Activated CD8-positive, alpha-beta memory T cell treated with anti-CD3 and anti-CD28 coated beads for 36 hours (primary cell): ENCODE data around the gene FAF1. TPM values are rescaled to one million over a fixed set of nuclear protein-coding genes. Genes with fewer than 3 reads are reported as not detected.

Experiments used
- CTCF ChIA-PET: fragments of 350-600 bp; sonication (Branson Sonifier 250); formaldehyde crosslinking; loops from one replicate; lab custom pipeline; 2021; ENCODE audit warnings: antibody characterized with exemption; lab: Charles Lee
- POLR2A ChIA-PET: fragments of 350-600 bp; sonication (Branson Sonifier 250); formaldehyde crosslinking; loops from one replicate; lab custom pipeline; 2021; ENCODE audit warnings: antibody characterized with exemption; lab: Charles Lee
- total RNA-seq, 2 experiments: library from RNA; stranded (reverse); gene quantifications; one replicate each; pipeline ENCODE4 v1.2.3, GENCODE V29; 2021

FAF1 gene
- total RNA-seq, 2 experiments from 2014 or later, result 79.7 to 86.4 TPM

DNA sequence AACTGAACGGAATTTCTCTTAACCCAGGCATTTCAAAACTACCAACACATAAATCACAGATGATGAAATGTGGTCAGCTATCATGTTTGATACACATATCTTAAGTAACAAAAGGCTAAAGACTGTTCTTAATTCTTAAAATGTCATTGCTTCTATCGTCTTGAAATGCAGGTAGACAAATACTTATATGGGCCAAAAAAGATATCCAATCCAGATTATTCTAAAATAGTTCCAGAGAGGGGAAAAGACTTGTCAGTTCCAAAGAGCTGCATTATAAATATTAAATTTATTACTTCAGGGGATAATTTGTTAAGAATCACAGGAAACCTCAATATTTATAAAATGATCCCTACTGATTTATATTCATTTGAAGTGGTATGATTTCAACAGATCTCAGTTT is 259.4 kb downstream of the FAF1 start:
- ChIA-PET POLR2A (no interaction called here), CTCF (interaction anchor here (0.6 kb wide), 1 partner anchor 63 kb away, joined by 4 read pairs; no protein-coding TSS in a partner anchor)

DNA sequence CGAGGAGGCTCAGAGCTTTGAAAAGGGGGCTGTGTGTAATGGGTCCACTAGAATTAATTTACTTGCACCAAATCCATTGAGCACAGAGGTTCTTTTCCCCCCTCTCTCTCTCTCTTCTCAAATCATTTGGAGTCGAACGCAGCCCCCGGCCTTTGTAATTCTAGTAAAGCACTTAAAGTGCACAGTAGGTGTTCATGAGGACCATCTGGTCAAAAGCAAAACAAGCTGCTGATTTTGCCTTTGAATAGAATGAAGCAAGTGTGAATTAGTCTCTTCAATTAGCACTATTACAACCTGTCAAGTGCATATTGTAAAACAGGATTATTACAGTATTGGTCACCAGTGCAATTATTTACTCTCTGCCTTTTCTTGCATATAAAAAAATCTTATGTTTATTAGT is 259.9 kb downstream of the FAF1 start:
- ChIA-PET CTCF (no interaction called here), POLR2A (no interaction called here)

DNA sequence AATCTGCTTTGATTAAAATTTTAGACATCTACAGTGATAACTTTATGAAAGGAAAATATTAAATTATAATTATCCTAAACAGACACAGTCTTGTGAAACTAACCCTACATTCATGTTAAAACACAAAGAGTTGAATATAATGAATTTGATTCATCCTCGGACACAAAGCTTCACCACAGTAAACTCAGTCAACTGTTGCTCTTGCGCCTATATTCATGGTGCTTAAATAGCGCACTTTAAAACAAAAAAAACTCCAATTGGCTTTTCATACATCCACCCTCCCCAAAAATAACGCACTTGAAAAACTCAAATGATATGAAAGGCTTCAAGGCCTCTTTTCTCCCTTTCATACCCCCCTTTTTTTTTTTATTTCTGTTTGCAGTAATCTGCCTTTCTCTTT is 260.3 kb downstream of the FAF1 start:
- POLR2A ChIA-PET, result no interaction called here
- CTCF ChIA-PET, result no interaction called here

DNA sequence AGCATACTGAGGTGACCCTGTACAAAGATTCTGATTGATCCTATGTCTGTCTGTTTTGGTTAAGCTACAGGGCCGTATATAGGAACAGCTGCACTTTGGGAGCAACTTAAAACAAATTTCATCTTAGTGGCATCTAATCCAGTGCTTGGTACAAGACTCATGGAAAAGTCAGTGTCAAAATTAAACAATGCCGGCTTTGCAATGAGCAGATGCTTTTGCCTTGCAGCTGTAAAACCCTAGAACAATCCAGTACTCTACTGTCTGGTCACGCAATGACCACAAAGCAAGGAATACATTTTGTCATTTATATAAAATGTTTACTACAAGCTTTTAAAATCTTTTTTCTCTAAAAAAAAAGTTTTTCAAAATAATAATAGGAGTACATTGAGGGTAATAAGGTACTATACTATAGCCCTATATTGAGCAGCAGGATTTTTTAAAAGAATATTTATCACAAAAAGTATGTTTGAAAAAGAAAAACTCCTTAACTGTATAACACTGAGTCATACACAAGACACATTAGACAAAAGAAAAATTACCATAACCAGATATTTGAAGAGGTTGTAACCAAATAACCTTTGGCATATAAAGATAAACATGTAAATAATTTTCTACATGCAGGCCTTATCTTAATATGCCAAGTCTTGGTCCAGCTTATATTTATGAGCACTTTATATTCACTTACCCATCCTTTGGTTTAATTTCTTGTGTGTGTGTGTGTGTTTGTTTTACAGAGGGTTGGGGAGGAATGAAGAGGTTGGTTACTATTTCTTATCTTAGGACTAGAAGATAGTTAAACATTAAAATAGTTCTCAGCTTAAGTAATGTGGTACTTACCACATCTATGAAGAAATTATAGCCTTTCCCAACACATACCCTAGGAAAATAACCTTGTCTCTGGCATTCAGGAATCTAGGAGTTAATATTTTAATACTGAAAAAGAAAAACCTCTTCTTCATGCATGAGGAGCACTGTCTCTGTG is 262.3 kb downstream of the FAF1 start:
- ChIA-PET CTCF (no interaction called here), POLR2A (no interaction called here)

DNA sequence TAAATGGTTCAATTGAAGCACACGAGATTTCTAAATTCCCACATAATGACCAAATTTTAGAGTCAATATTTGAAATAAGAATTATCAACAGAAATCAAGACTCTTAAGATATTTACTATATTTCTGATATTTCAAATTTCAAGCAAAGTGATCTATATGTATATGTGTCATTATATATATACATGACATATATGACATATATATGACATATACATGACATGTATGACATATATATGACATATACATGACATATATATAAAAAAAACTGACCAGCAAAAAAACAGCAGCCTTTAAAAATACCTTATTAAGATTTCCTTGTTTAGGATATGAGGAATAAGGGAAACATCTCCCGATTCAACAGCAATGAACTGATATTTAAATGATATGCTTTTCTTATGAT is 266.2 kb downstream of the FAF1 start:
- CTCF ChIA-PET, result no interaction called here
- POLR2A ChIA-PET, result no interaction called here

DNA sequence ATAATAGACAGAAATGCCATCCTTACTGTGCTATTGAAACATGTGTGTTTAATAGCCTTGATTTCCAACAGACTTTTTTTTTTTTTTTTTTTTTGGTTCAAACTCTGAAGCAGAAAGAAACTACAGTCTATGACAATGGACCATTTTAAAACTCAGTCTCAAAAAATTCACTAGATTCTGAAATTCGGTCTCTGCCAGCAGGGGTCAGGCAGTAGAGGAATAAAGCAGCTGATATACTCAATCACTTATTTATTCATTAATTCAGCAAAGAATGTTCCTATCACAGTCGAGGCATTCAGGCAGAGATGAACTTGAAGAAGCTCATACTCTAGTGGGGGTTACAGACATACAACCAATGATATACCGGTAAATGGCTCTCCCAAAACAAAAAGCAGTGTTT is 275.9 kb downstream of the FAF1 start:
- CTCF ChIA-PET, result interaction anchor here (0.8 kb wide), 1 partner anchor 20 kb away, joined by 3 read pairs; no protein-coding TSS in a partner anchor
- POLR2A ChIA-PET, result no interaction called here

DNA sequence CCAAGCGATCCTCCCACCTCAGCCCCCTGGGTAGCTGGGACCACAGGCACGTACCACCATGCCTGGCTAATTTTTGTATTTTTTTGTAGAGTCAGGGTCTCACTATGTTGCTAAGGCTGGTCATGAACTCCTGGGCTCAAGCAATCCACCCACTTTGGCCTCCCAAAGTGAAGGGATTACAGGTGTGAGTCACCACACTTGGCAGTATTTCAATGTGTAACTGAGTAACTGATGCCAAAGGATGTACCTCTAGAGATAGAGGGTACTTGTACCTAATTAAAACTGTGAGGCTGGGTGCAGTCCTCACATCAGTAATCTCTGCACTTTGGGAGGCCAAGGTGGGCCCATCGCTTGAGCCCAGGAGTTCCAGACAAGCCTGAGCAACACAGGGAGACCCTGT is 278.1 kb downstream of the FAF1 start:
- ChIA-PET POLR2A (no interaction called here), CTCF (no interaction called here)

DNA sequence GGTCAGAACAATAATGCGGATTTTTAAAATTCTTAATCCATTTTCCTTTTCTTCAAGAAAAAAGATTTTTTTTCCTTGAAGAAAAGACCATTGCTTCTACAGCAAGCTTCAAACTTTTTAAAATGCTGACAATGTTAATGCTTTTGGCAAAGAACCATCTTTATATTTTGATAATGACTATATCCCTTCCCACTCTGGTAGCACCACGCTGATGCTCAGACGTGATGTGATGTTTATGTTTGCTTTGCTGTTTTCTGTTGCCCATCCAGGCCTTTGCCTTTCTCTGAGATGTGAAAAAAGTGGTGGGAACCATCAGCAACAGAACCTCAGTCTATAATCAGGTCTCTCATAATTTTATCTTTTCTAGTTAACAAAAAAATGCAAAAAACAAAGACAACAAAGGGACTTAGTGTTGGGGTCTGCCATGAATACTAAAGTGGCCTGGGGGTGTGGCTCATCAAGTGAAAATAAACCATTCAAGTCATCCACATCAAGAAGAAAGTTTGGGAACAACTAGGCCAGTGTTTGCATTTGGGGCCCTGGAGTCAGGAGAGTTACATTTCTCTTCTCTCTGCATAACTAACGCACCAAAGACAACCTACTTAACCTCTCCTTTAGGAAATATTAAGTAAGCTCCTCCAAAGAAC is 292.2 kb downstream of the FAF1 start:
- ChIA-PET CTCF (no interaction called here), POLR2A (no interaction called here)

DNA sequence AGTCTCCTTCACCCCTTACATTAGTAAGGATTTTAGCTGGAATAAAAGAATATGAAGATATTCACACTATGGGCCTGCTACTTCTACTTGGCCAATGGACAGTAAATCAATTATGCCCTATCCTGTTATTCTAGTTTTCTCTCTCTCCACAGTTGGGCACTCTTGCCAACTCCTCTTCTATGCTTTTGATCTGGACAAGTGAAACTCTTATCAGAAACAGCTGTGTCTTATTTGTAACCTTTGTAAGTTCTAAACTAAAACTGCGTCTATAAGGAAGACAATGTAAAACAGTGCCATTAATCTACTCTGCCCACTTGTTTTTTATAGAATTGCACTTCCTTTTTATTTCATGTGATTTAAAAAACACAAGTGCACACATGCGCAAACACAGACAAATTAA is 292.8 kb downstream of the FAF1 start:
- ChIA-PET CTCF (no interaction called here), POLR2A (no interaction called here)

DNA sequence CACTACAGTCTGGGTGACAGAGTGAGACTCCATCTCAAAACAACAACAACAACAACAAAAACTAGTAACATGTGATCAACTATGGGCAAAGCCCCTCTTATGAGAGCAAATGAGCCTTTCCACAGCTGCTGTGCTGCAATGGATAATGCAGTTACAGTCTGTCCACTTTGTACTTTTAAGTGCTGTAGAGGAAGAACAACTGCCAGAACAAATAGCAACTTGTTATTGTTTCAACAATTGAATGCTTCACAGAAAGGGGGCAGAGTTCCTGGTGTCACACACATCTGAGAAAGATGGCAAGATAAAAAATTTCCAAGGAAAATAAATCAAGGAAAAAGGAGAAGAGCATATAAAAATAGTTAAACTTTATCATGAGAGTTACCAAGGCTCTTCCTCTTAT is 293.2 kb downstream of the FAF1 start:
- CTCF ChIA-PET, result no interaction called here
- POLR2A ChIA-PET, result no interaction called here

DNA sequence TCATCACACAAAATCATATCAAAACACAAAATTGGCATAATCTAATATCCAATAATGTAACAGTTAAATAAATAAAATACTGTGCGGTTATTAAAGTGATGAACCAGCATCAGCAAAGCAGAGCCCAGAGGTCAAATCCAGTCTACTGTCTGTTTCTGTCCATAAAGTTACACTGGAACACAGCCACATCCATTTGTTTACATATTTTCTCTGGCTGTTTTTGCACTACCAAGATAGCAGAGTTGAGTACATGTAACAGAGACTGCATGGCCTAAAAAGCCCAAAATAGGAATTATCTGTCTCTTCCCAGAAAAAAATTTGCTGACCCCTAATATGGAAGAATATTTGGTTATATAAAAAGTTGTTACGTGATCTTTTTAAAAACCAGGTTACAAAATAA is 294.7 kb downstream of the FAF1 start:
- ChIA-PET POLR2A (no interaction called here), CTCF (interaction anchor here (0.7 kb wide), 1 partner anchor 1846 kb away, joined by 3 read pairs; no protein-coding TSS in a partner anchor)

DNA sequence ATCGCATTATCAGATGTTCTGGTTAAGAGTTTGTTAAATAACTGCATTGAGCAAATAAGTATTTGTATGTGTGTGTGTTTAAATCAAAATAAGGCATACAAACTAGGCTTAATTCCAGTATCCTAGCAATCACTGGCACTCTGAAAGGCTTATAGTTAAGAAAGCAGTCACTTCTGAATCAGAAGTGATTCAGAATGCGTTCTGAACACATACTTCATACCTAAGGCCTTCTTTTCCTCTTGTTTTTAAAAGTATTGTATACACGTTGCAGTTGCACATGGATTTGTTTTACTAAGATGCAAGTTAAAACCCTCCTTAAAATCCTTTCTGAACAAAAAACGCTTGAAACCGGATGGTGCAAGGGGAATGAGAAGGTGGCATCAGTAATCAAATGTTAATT is 298.4 kb downstream of the FAF1 start:
- ChIA-PET POLR2A (no interaction called here), CTCF (no interaction called here)

DNA sequence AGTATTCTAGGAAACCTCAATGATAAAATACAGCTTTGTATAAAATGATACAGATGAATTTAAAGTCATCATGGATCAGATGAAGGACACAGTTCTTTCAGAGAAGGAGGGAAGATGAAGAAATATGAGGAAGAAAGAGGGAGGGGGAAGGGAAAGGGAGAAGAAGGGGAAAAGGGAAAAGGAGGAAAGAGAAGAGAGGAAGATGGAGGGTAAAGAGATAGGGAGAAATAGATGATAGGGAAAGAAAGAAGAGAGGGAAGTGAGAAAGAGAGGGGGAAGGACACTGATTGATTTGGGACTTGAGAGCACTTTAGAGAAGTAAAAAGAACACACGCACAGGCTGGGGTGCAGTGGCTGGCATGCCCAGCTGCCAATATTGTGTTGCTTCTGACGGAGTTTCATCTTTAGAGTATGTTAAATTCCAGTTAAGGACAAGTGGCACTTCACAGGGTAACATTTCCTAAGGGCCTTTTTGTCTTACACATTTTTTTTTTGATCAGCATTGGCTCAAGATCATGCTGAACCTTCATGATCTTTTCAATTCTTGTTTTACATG is 300.9 kb downstream of the FAF1 start:
- POLR2A ChIA-PET, result no interaction called here
- CTCF ChIA-PET, result interaction anchor here (0.6 kb wide), 1 partner anchor 33 kb away, joined by 3 read pairs; no protein-coding TSS in a partner anchor

DNA sequence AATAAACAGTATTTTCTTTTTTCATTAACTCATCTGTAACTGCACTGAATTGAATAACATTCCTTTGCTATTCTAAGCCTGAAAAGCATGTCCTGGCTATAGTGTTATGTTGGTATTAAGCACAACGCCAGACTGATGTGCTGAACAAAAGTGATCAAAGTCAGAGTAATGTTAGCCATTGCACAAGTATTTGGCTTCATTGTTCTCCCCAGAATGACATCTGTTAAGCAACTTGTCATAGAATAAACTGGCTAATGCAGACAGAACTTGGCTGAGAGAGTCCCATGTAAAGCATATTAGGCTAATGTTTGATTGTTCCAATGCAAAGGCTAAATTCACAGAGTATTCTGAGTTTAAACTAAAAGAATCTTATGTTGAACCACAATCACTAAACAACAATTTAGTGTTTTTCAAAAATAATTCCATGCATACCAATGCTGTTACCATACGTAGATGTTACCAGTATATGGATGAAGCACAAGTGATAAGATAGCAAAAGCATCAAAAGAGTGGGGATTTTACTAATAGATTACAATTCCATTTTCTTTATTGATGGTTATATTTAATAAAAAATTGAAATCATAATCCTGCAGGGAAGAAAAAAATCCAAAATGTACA is 301.5 kb downstream of the FAF1 start:
- CTCF ChIA-PET, result interaction anchor here (0.6 kb wide), 1 partner anchor 33 kb away, joined by 3 read pairs; no protein-coding TSS in a partner anchor
- POLR2A ChIA-PET, result no interaction called here

DNA sequence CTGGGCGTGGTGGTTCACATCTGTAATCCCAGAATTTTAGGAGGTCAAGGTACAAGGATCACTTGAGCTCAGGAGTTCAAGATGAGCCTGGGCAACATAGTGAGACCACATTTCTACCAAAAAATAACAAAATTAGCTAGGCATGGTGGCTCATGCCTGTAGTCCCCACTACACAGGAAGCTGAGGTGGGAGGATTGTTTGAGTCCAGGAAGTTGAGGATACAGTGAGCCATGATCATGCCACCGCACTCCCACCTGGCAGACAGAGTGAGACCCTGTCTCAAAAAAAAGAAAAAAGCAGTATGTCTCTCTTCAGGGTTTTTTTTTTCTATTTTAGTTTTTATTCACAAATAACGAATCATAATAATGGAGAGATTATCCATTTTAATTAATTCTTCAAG is 303.1 kb downstream of the FAF1 start:
- ChIA-PET POLR2A (no interaction called here), CTCF (no interaction called here)

DNA sequence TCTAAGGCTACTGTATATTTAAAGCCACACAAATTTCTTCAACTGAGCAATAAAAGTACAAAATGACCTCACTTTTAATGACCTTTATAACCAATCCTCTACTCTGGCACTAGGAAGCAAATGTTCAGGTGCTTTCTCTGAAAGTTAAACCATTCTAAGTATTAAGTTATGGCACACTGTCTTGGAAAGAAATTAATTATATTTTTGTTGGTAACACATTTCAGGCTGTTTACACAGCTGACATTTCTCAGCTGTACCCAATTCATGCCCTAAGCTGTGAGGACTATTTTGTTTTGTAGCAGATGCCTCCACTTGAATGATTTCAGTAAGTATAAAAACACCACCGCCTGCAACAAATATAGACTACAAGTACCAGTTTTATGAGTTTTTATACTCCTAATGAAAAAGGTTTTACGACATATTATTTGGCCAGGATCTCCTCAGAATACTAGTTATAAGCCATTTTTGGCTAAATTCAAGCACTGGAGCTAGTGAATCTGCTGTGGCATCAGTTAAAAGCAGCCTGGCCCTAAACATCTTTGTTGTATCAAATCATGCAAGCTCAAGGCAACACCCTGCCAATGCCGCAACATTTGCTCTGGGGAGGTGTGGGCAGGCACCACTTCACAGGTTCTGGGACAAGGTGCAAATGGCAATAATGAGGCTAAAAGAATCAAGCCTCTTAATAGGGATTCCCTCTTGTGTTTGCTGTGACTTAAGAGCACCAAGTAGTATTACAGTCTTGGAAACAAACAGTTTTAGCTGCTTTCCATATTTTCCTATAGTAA is 308.4 kb downstream of the FAF1 start:
- POLR2A ChIA-PET, result no interaction called here
- CTCF ChIA-PET, result no interaction called here

DNA sequence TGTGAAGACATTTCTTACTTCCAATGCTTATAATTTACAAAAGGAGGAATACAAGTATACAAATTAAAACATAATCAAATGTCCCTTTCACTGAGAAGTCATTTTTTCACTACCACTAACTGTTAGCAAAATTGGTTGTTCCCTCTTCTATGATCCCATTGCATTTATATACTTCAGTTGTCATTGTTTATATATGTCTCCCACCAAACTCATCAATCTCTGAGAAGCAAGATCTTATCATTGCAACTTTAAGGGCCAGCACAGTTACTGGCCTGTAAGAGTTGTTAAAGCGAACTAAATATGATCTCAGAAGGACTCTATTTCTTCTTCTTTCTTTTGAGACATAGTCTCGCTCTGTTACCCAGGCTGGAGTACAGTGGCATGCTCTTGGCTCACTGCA is 313.5 kb downstream of the FAF1 start:
- ChIA-PET CTCF (no interaction called here), POLR2A (no interaction called here)

DNA sequence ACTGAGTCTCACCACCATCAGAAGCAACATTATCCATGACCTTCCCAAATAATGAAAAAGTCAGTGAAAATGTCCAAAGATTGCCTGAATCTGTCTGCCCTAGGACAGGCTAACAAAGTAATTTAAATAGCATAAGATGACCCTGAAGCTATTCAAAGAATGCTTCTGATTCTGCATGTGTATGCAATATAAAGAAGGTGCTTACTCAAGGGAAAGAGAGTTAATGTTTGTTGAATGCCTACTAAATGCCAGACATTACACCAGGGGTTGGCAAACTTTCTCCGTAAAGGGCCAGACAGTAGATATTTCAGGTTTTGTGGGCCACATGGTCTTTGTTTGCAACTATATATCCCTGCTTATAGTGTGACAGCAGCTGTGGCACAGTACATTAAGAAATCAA is 314.9 kb downstream of the FAF1 start:
- POLR2A ChIA-PET, result no interaction called here
- CTCF ChIA-PET, result no interaction called here
